22Rv1 (cell line): Measurements from ENCODE around the gene TTC16.

ENCODE experiments used
- ZFX ChIP-seq: fragments of 450-650 bp; IDR thresholded peaks from 2 replicates; pipeline ENCODE4 v1.6.1; 2017; ENCODE audit warnings: antibody characterized with exemption, borderline replicate concordance
- TF ChIP-seq, protein P1 (sequence below): fragments of 450-650 bp; IDR thresholded peaks from 2 replicates; pipeline ENCODE4 v1.5.1; 2017; ENCODE audit warnings: mild to moderate bottlenecking

DNA sequence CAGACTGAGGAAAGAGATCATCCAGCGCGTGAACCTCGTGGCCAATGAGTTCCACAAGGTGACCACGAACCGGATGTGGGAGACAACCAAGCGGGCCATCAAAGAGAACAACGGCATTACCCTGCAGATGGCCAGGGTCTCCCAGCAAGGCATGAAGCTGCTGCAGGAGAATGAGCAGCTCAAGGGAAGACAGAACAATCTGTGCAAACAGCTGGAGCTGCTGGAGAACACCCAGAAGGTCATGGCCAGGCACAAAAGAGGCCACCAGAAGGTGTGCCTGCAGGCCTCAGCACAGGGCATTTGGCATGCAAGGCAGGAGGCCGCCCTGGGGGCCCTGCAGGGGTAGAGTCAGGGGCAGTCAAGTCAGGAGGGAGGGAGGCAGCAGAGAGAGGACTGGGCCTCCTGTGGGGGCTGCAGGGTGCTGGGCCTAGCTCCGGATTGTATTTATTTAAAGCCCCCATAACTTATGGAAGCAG lies 4.6 kb upstream of the TTC16 start:
- TF ChIP-seq, protein P1, sequence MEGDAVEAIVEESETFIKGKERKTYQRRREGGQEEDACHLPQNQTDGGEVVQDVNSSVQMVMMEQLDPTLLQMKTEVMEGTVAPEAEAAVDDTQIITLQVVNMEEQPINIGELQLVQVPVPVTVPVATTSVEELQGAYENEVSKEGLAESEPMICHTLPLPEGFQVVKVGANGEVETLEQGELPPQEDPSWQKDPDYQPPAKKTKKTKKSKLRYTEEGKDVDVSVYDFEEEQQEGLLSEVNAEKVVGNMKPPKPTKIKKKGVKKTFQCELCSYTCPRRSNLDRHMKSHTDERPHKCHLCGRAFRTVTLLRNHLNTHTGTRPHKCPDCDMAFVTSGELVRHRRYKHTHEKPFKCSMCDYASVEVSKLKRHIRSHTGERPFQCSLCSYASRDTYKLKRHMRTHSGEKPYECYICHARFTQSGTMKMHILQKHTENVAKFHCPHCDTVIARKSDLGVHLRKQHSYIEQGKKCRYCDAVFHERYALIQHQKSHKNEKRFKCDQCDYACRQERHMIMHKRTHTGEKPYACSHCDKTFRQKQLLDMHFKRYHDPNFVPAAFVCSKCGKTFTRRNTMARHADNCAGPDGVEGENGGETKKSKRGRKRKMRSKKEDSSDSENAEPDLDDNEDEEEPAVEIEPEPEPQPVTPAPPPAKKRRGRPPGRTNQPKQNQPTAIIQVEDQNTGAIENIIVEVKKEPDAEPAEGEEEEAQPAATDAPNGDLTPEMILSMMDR, result no peak
- no peak for TF ChIP-seq ZFX
